Sigmoid colon (tissue), 7 donors: Measurements from ENCODE around the gene CLTCL1. TPM values are rescaled to one million over a fixed set of nuclear protein-coding genes. Genes with fewer than 3 reads are reported as not detected.

ENCODE experiments used
- DNase-seq: peaks from one replicate; pipeline ENCODE4 v3.0.0-alpha.2; 2019
- H3K27ac ChIP-seq, 4 donors: fragments of 200-600 bp; sonication (generic); one replicate each; pipeline ENCODE4 v1.5.1; 2016 to 2019; ENCODE audit warnings: mild to moderate bottlenecking in 1 of 4
- H3K27me3 ChIP-seq, 3 donors: fragments of 200-600 bp; sonication (generic); one replicate each; pipeline ENCODE4 v1.5.1; 2019; ENCODE audit warnings: mild to moderate bottlenecking in 1 of 3
- H3K36me3 ChIP-seq, 4 donors: fragments of 200-600 bp; sonication (generic); one replicate each; pipeline ENCODE4 v1.5.1; 2016 to 2019
- H3K4me1 ChIP-seq, 4 donors: fragments of 200-600 bp; sonication (generic); one replicate each; pipeline ENCODE4 v1.5.1; 2017 to 2019
- H3K4me3 ChIP-seq, 4 donors: fragments of 200-600 bp; sonication (generic); one replicate each; pipeline ENCODE4 v1.5.1; 2017 to 2019; ENCODE audit warnings: mild to moderate bottlenecking in 2 of 4, moderate library complexity in 1 of 4
- H3K9me3 ChIP-seq, 4 donors: fragments of 200-600 bp in 3 of 4; sonication (generic) in 3 of 4; one replicate each; pipeline versions ENCODE4 v1.5.1 to v1.6.1; 2013 to 2019
- EP300 ChIP-seq, 4 donors: sonication (generic); formaldehyde crosslinking; IDR thresholded peaks; one replicate each; pipeline ENCODE4 v1.6.1; 2017; ENCODE audit warnings: antibody characterized with exemption in 4 of 4
- POLR2A ChIP-seq, 2 donors: fragments of 450-650 bp; IDR thresholded peaks; one replicate each; pipeline ENCODE4 v1.6.1; 2016; ENCODE audit warnings: antibody characterized with exemption in 2 of 2, mild to moderate bottlenecking in 2 of 2, moderate library complexity in 2 of 2
- POLR2AphosphoS5 ChIP-seq, 4 donors: sonication (generic); formaldehyde crosslinking; IDR thresholded peaks; one replicate each; pipeline ENCODE4 v1.6.1; 2017; ENCODE audit warnings: antibody characterized with exemption in 4 of 4
- WGBS, 2 donors: extraction: QIAGEN DNeasy Blood & Tissue Kit; methylation state at CpG; one replicate each; pipeline ENCODE4 v1.1.7; 2013; 5-methylcytosine and 5-hydroxymethylcytosine counted together
- intact Hi-C: fragments of 100-400 bp; cut with DNase I; formaldehyde crosslinking; loops from one replicate; pipeline ENCODE4 v1.15.1; 2023
- polyA plus RNA-seq, 3 donors: library from polyadenylated mRNA; stranded (reverse); fragments of 200-250 nt; gene quantifications; one replicate each; pipeline ENCODE4 v1.2.3, GENCODE V29; 2013
- total RNA-seq, 4 donors: library from RNA; depleted of rRNA; stranded (reverse); fragments of >200 nt; gene quantifications; one replicate each; pipeline ENCODE4 v1.1.0, GENCODE V29; 2016
- TF ChIP-seq, protein P1 (sequence below), 4 experiments: fragments of 450-650 bp in 3 of 4; fragments of 200-600 bp in 1 of 4; IDR thresholded peaks; one replicate each; pipeline ENCODE4 v1.5.1; 2016 to 2019; ENCODE audit warnings: antibody characterized with exemption in 4 of 4, mild to moderate bottlenecking in 3 of 4, moderate library complexity in 2 of 4
- donor health status: healthy with polysubstance abuse.
- donor health status: Bipolar disorder and iron deficiency.
- donor health status: healthy.

The CLTCL1 gene
- total and polyA plus RNA-seq, 7 donors: 0.92 to 5.0 (median 2.4) TPM

- Histone ChIP-seq H3K27ac (no peak overlapping the region), H3K9me3 (no peaks in the 10 kb centered on the region), H3K27me3 (peaks cover 25 to 47% (median 36%) of the 10 kb centered on the region in 3 donors), H3K4me1 (peaks cover 0 to 30% (median 25%) of the 10 kb centered on the region in 4 donors), H3K36me3 (peaks cover 3 to 7% (median 4%) of the 10 kb centered on the region in 4 donors), H3K4me3 (no peak overlapping the region)
- TF ChIP-seq POLR2AphosphoS5 (IDR thresholded peaks at IDR 0.05) (no peak), POLR2A (IDR thresholded peaks at IDR 0.05) (no peak)
- TF ChIP-seq, protein P1, sequence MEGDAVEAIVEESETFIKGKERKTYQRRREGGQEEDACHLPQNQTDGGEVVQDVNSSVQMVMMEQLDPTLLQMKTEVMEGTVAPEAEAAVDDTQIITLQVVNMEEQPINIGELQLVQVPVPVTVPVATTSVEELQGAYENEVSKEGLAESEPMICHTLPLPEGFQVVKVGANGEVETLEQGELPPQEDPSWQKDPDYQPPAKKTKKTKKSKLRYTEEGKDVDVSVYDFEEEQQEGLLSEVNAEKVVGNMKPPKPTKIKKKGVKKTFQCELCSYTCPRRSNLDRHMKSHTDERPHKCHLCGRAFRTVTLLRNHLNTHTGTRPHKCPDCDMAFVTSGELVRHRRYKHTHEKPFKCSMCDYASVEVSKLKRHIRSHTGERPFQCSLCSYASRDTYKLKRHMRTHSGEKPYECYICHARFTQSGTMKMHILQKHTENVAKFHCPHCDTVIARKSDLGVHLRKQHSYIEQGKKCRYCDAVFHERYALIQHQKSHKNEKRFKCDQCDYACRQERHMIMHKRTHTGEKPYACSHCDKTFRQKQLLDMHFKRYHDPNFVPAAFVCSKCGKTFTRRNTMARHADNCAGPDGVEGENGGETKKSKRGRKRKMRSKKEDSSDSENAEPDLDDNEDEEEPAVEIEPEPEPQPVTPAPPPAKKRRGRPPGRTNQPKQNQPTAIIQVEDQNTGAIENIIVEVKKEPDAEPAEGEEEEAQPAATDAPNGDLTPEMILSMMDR (IDR thresholded peaks at IDR 0.05): no peak
- 37 to 46% methylated on average over 9 of the region's 9 CpGs for WGBS, 2 donors
- intact Hi-C loops: loop anchor here (10.0 kb wide), 1 partner anchor 148 kb away; the partner anchor contains the start of gene CLTCL1
- DNase-seq: no peak
These were observed 144.2 kb downstream of the CLTCL1 start for GRCh38 chr22:19147195-19147780.

- H3K27ac ChIP-seq: no peak overlapping the region
- peaks cover 0 to 30% (median 25%) of the 10 kb centered on the region in 4 donors for H3K4me1 ChIP-seq
- TF ChIP-seq, protein P1 (IDR thresholded peaks at IDR 0.05): no peak
- TF ChIP-seq EP300 (IDR thresholded peaks at IDR 0.05): no peak
- TF ChIP-seq POLR2A (IDR thresholded peaks at IDR 0.05): no peak
- no peak for TF ChIP-seq POLR2AphosphoS5 (IDR thresholded peaks at IDR 0.05)
- no peak overlapping the region for H3K4me3 ChIP-seq
- no peak for DNase-seq
- H3K27me3 ChIP-seq: peaks cover 22 to 38% (median 28%) of the 10 kb centered on the region in 3 donors
- intact Hi-C loops: loop anchor here (10.0 kb wide), 1 partner anchor 148 kb away; the partner anchor contains the start of gene CLTCL1
- peaks cover 11 to 16% (median 13%) of the 10 kb centered on the region in 4 donors for H3K36me3 ChIP-seq
- H3K9me3 ChIP-seq: no peaks in the 10 kb centered on the region
- 81 to 86% methylated on average over 11 of the region's 11 CpGs for WGBS, 2 donors
These were observed 145.1 kb downstream of the CLTCL1 start for GRCh38 chr22:19146215-19146968.

- Histone ChIP-seq H3K36me3 (peaks cover 32 to 40% (median 33%) of the 10 kb centered on the region in 4 donors), H3K27me3 (peaks cover 3 to 14% (median 8%) of the 10 kb centered on the region in 3 donors), H3K4me1 (peaks cover 0 to 23% (median 14%) of the 10 kb centered on the region in 4 donors), H3K4me3 (peak overlapping the region; percentile 59 to 87 (median 80)), H3K27ac (peak overlapping the region; percentile 79 to 85 (median 82)), H3K9me3 (no peaks in the 10 kb centered on the region)
- 2% methylated on average over 17 of the region's 17 CpGs for WGBS, 2 donors
- intact Hi-C loops: loop anchor here (2.0 to 10.0 kb wide), 4 partner anchors 21 to 487 kb away; partner anchors contain the start of genes CDC45, CLTCL1, DGCR2 and UFD1
- no peak for DNase-seq
- TF ChIP-seq, protein P1 (IDR thresholded peaks at IDR 0.05): no peak
- TF ChIP-seq POLR2A (IDR thresholded peaks at IDR 0.05) (no peak), POLR2AphosphoS5 (IDR thresholded peaks at IDR 0.05) (no peak), EP300 (IDR thresholded peaks at IDR 0.05) (no peak)
These were observed 147.5 kb downstream of the CLTCL1 start for GRCh38 chr22:19143967-19144400.

GRCh38 chr22:19143212-19143611 is 148.3 kb downstream of the CLTCL1 start:
- H3K4me3 ChIP-seq: peak overlapping the region in 2 of 4 donors; percentile 77 to 87
- WGBS, 2 donors: 90 to 91% methylated on average over 5 of the region's 5 CpGs
- no peak for TF ChIP-seq POLR2A (IDR thresholded peaks at IDR 0.05)
- TF ChIP-seq POLR2AphosphoS5 (IDR thresholded peaks at IDR 0.05): no peak
- TF ChIP-seq EP300 (IDR thresholded peaks at IDR 0.05): no peak
- TF ChIP-seq, protein P1 (IDR thresholded peaks at IDR 0.05): no peak
- intact Hi-C loops: loop anchor here (5.0 to 10.0 kb wide), 2 partner anchors 152 to 334 kb away; partner anchors contain the start of genes CDC45, CLTCL1 and UFD1
- DNase-seq: no peak
- no peaks in the 10 kb centered on the region for H3K9me3 ChIP-seq
- H3K27me3 ChIP-seq: peaks cover 0 to 6% (median 0%) of the 10 kb centered on the region in 3 donors
- H3K27ac ChIP-seq: no peak overlapping the region
- peaks cover 38 to 48% (median 41%) of the 10 kb centered on the region in 4 donors for H3K36me3 ChIP-seq
- H3K4me1 ChIP-seq: peaks cover 0 to 20% (median 13%) of the 10 kb centered on the region in 4 donors
